B cell (primary cell): ENCODE measurements around the gene SLC25A26. TPM values are rescaled to one million over a fixed set of nuclear protein-coding genes. Genes with fewer than 3 reads are reported as not detected.

Source experiments
- ATAC-seq: fragments of 200-7000 bp; cut with Tn5 transposase; one replicate; pipeline ENCODE4 v1.10.0; 2021; ENCODE audit warnings: low read depth, mild to moderate bottlenecking, moderate number of reproducible peaks, moderate library complexity
- CTCF ChIA-PET: fragments of 350-600 bp; sonication (Branson Sonifier 250); formaldehyde crosslinking; loops from one replicate; lab custom pipeline; 2021; ENCODE audit warnings: antibody characterized with exemption, inconsistent platforms; lab: Charles Lee
- POLR2A ChIA-PET: fragments of 350-600 bp; sonication (Branson Sonifier 250); formaldehyde crosslinking; loops from one replicate; lab custom pipeline; 2021; ENCODE audit warnings: antibody characterized with exemption; lab: Charles Lee
- DNase-seq: peaks from one replicate; pipeline ENCODE4 v3.0.0; 2013
- H2AFZ ChIP-seq: 2 replicates; pipeline ENCODE4 v1.6.1; 2012; ENCODE audit warnings: mild to moderate bottlenecking, low read depth, low read length; ENCODE audit not compliant: insufficient read depth, poor library complexity, severe bottlenecking
- H3K27ac ChIP-seq, 2 donors: 1 replicate in 1 of 2; 2 replicates in 1 of 2; pipeline ENCODE4 v1.5.1; 2012 to 2013; ENCODE audit warnings: low read length in 2 of 2, mild to moderate bottlenecking in 2 of 2, moderate library complexity in 1 of 2
- H3K27me3 ChIP-seq, 4 experiments: fragments of 200-600 bp in 1 of 4; sonication (generic) in 1 of 4; replicated peaks in 1 of 4; 1 replicate in 2 of 4; 2 replicates in 2 of 4; pipeline versions ENCODE4 v1.6.1 to v1.7.0; 2013 to 2016; ENCODE audit warnings: low read length in 3 of 4, mild to moderate bottlenecking in 2 of 4, mixed read lengths in 1 of 4, moderate library complexity in 1 of 4; ENCODE audit not compliant: insufficient read depth in 4 of 4, control insufficient read depth in 3 of 4; ENCODE audit errors: control extremely low read depth in 1 of 4
- H3K36me3 ChIP-seq, 2 experiments: replicated peaks in 1 of 2; 1 replicate in 1 of 2; 2 replicates in 1 of 2; pipeline versions ENCODE4 v1.6.1 to v1.7.1; 2013; ENCODE audit warnings: low read length in 1 of 2; ENCODE audit not compliant: insufficient read depth in 2 of 2, control insufficient read depth in 1 of 2; ENCODE audit errors: control extremely low read depth in 1 of 2, extremely low read depth in 1 of 2
- H3K4me1 ChIP-seq, 2 donors: fragments of 200-600 bp in 1 of 2; sonication (generic) in 1 of 2; 1 replicate in 1 of 2; 2 replicates in 1 of 2; pipeline versions ENCODE4 v1.5.1 to v1.6.1; 2013 to 2017; ENCODE audit warnings: low read length in 2 of 2; ENCODE audit not compliant: control insufficient read depth in 2 of 2, insufficient read depth in 2 of 2
- H3K4me2 ChIP-seq: replicated peaks from 2 replicates; pipeline ENCODE3; 2012; ENCODE audit warnings: mild to moderate bottlenecking, low read depth, low read length; ENCODE audit not compliant: poor library complexity, severe bottlenecking
- H3K4me3 ChIP-seq, 5 experiments: fragments of 200-600 bp in 1 of 5; sonication (generic) in 1 of 5; 1 replicate in 3 of 5; 2 replicates in 2 of 5; pipeline versions ENCODE4 v1.5.1 to v1.7.0; 2011 to 2016; ENCODE audit warnings: low read length in 4 of 5, mild to moderate bottlenecking in 4 of 5, low read depth in 2 of 5, control low read depth in 1 of 5, moderate library complexity in 1 of 5; ENCODE audit not compliant: insufficient read depth in 1 of 5; ENCODE audit errors: control extremely low read depth in 1 of 5, extremely low read depth in 1 of 5
- H3K79me2 ChIP-seq: fragments of 200-600 bp; sonication (generic); one replicate; pipeline ENCODE4 v1.6.0; 2016; ENCODE audit warnings: low read length; ENCODE audit not compliant: control insufficient read depth, insufficient read depth
- H3K9ac ChIP-seq: fragments of 200-600 bp; sonication (generic); 2 replicates; pipeline ENCODE4 v1.6.1; 2017; ENCODE audit warnings: mild to moderate bottlenecking, low read length, moderate library complexity
- H3K9me3 ChIP-seq, 3 donors: one replicate each; pipeline versions ENCODE4 v1.6.1 to v1.7.1; 2013; ENCODE audit warnings: low read length in 2 of 3; ENCODE audit not compliant: control insufficient read depth in 2 of 3, insufficient read depth in 1 of 3; ENCODE audit errors: control extremely low read depth in 1 of 3
- H4K20me1 ChIP-seq: 2 replicates; pipeline ENCODE4 v1.6.0; 2012; ENCODE audit warnings: mild to moderate bottlenecking, low read length; ENCODE audit not compliant: insufficient read depth, control insufficient read depth, poor library complexity, severe bottlenecking
- H3K27ac Mint-ChIP-seq: one replicate; pipeline ENCODE4 v1.8.0; 2021; ENCODE audit warnings: mixed read lengths
- H3K27me3 Mint-ChIP-seq: one replicate; pipeline ENCODE4 v1.8.0; 2021; ENCODE audit warnings: mixed read lengths
- H3K4me1 Mint-ChIP-seq: one replicate; pipeline ENCODE4 v1.8.0; 2021; ENCODE audit warnings: mixed read lengths
- H3K4me3 Mint-ChIP-seq: one replicate; pipeline ENCODE4 v1.8.0; 2021; ENCODE audit warnings: mixed read lengths
- H3K9me3 Mint-ChIP-seq: one replicate; pipeline ENCODE4 v1.8.0; 2022; ENCODE audit warnings: mixed read lengths; ENCODE audit not compliant: insufficient read depth
- EZH2 ChIP-seq: IDR thresholded peaks from 2 replicates; pipeline ENCODE4 v1.6.1; 2012; ENCODE audit warnings: borderline replicate concordance, low read depth, mild to moderate bottlenecking, moderate library complexity, low read length; ENCODE audit not compliant: insufficient read depth, poor library complexity, severe bottlenecking
- WGBS: methylation state at CpG from one replicate; pipeline ENCODE4 v1.1.5; 2013; ENCODE audit warnings: missing lambda C conversion rate; ENCODE audit not compliant: insufficient coverage; 5-methylcytosine and 5-hydroxymethylcytosine counted together
- intact Hi-C: fragments of 100-400 bp; cut with micrococcal nuclease; formaldehyde crosslinking; loops from one replicate; pipeline ENCODE4 v1.10.0; 2022
- polyA plus RNA-seq: library from polyadenylated mRNA; depleted of rRNA; stranded (reverse); fragments of >200 nt; gene quantifications from 2 replicates; pipeline ENCODE4 v1.2.3, GENCODE V29; 2012
- total RNA-seq, 2 donors: library from RNA; stranded (reverse); fragments of 120-200 nt in 1 of 2; gene quantifications; 1 replicate in 1 of 2; 2 replicates in 1 of 2; pipeline versions ENCODE4 v1.2.3 to v1.2.4, GENCODE V29; 2013 to 2022
- TF ChIP-seq, protein P1 (sequence below): fragments of 200-600 bp; IDR thresholded peaks from one replicate; pipeline ENCODE4 v1.8.0; 2022; ENCODE audit warnings: antibody characterized with exemption, mild to moderate bottlenecking

Gene SLC25A26
- total and polyA plus RNA-seq, 2 donors (not counting 1 experiment from before 2014, with no cell fraction given): 22.3 to 23.8 TPM

DNA sequence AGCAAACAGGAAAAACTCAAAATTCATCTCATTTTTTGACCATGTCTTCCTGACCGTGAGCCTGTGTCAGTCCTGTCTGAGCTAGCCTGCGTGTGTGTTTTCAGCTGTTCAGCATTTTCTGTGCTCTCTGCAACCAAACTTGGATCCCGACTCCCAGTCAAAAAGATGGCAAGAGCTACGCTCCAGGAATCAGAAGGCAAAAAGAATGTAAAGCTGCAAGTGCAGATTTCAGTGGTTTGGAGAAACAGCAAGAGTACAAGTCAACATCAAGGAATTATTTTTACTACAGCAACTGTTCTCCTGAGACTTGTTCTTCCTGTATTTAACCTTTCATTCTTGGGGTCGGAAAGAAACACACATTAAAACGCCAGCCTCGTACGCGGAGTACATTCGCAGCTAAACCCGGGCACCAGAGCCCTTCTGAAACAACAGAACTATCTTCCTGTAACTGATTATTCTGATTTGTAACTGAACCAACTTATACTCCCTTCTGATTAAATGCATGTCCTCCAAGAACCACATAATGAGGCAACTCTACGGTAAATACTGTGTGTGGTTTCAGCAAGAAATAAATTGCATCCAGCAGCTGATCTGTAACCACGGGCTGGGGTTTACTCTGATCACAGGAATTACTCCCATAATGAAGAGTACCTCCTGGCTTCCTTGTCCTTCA lies 172.7 kb downstream of the SLC25A26 start:
- Histone ChIP-seq H3K79me2 (peaks cover 33% of the 10 kb centered on the region), H4K20me1 (no peaks in the 10 kb centered on the region), H3K27me3 (no peaks in the 10 kb centered on the region), H3K9me3 (no peaks in the 10 kb centered on the region), H2AFZ (peak overlapping the region; percentile 44), H3K4me2 (peak overlapping the region; percentile 75), H3K9ac (peak overlapping the region; percentile 53), H3K4me1 (peaks cover 35 to 55% of the 10 kb centered on the region in 2 donors), H3K27ac (peak overlapping the region; percentile 66 to 72), H3K36me3 (peaks cover 0 to 3% of the 10 kb centered on the region in 2 experiments), H3K4me3 (peak overlapping the region; percentile 37 to 71 (median 58))
- Mint-ChIP-seq H3K27me3 (no peaks in the 10 kb centered on the region), H3K27ac (peak overlapping the region; percentile 92), H3K4me3 (peak overlapping the region; percentile 92), H3K9me3 (no peaks in the 10 kb centered on the region), H3K4me1 (peaks cover 58% of the 10 kb centered on the region)
- ATAC-seq (peak; percentile 28), DNase-seq (no peak)
- 8% methylated on average over 11 of the region's 13 CpGs for whole genome bisulfite sequencing
- POLR2A ChIA-PET: no interaction called here
- CTCF ChIA-PET: interaction anchor here (0.9 to 5.1 kb wide), 8 partner anchors 9 to 579 kb away, joined by 3 to 31 read pairs (median 4); no protein-coding TSS in a partner anchor
- intact Hi-C loops: loop anchor here (1.0 to 5.0 kb wide), 4 partner anchors 7 to 171 kb away; partner anchors contain the start of genes LRIG1 and SLC25A26
- TF ChIP-seq EZH2: no peak
- TF ChIP-seq, protein P1, sequence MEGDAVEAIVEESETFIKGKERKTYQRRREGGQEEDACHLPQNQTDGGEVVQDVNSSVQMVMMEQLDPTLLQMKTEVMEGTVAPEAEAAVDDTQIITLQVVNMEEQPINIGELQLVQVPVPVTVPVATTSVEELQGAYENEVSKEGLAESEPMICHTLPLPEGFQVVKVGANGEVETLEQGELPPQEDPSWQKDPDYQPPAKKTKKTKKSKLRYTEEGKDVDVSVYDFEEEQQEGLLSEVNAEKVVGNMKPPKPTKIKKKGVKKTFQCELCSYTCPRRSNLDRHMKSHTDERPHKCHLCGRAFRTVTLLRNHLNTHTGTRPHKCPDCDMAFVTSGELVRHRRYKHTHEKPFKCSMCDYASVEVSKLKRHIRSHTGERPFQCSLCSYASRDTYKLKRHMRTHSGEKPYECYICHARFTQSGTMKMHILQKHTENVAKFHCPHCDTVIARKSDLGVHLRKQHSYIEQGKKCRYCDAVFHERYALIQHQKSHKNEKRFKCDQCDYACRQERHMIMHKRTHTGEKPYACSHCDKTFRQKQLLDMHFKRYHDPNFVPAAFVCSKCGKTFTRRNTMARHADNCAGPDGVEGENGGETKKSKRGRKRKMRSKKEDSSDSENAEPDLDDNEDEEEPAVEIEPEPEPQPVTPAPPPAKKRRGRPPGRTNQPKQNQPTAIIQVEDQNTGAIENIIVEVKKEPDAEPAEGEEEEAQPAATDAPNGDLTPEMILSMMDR: no peak
